Tibial artery (tissue), 4 donors: ENCODE measurements around the gene SLC26A3.

Experiments
- DNase-seq, 2 donors: peaks; one replicate each; pipeline ENCODE4 v3.0.0-alpha.2; 2019
- H3K27ac ChIP-seq, 2 donors: fragments of 200-600 bp; sonication (generic) in 1 of 2; 1 replicate in 1 of 2; 2 replicates in 1 of 2; pipeline ENCODE4 v1.5.1; 2018 to 2019; ENCODE audit warnings: mild to moderate bottlenecking in 1 of 2
- H3K27me3 ChIP-seq, 2 donors: fragments of 200-600 bp; sonication (generic) in 1 of 2; one replicate each; pipeline versions ENCODE4 v1.5.1 to v1.6.0; 2016 to 2019
- H3K36me3 ChIP-seq, 3 donors: fragments of 200-600 bp; sonication (generic) in 2 of 3; one replicate each; pipeline ENCODE4 v1.5.1; 2016 to 2019; ENCODE audit warnings: mild to moderate bottlenecking in 2 of 3
- H3K4me1 ChIP-seq, 4 donors: fragments of 200-600 bp; sonication (generic) in 2 of 4; 1 replicate in 3 of 4; 2 replicates in 1 of 4; pipeline ENCODE4 v1.5.1; 2016 to 2019
- H3K4me3 ChIP-seq, 2 donors: fragments of 200-600 bp; sonication (generic) in 1 of 2; 1 replicate in 1 of 2; 2 replicates in 1 of 2; pipeline ENCODE4 v1.5.1; 2018 to 2019; ENCODE audit warnings: mild to moderate bottlenecking in 2 of 2
- H3K9me3 ChIP-seq, 3 donors: fragments of 200-600 bp; sonication (generic) in 1 of 3; one replicate each; pipeline ENCODE4 v1.5.1; 2016 to 2019
- intact Hi-C: fragments of 100-400 bp; cut with DNase I; formaldehyde crosslinking; loops from one replicate; pipeline ENCODE4 v1.15.0; 2023; ENCODE audit warnings: low total_unique reads
- TF ChIP-seq, protein P1 (sequence below), 2 experiments: fragments of 200-600 bp in 1 of 2; fragments of 450-650 bp in 1 of 2; IDR thresholded peaks; one replicate each; pipeline ENCODE4 v1.5.1; 2017 to 2019; ENCODE audit warnings: antibody characterized with exemption in 2 of 2, mild to moderate bottlenecking in 1 of 2, moderate library complexity in 1 of 2

The SLC26A3 gene

DNA sequence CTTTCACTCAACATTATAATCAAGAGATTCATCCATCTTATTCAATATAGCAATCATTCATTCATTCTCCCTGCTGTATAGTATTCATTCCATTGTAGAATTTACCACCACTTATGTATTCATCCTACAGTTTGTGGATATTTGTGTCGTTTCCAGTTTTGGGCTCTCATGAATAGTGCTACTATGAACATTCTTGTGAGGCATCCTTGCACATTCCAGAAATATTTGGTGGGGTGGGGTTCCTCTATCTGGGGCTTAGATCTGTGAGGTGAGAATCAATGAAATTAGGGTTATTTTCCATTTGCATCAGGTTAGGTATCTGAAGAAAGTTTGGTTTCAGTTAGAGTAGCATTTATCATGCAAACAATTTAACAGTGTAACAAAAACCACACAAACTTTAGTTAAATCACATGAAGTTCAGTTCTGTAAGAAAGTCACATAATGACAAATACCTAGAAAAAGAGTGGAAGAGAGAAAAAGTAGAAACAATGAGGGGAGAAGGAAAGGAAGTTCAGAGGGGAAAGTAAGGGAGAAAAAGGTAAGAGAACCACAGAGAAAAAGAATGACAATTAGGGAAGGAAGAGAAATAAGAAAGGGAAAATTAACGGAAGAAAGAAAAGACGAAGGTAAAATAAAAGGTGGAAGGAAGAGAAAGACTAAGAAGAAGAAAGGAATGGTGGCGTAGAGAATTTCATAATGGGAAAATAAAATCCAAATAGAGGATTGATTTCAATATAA is 84.4 kb downstream of the SLC26A3 start:
- H3K36me3 ChIP-seq, result no peaks in the 10 kb centered on the region
- H3K27me3 ChIP-seq, result no peaks in the 10 kb centered on the region
- TF ChIP-seq, protein P1, sequence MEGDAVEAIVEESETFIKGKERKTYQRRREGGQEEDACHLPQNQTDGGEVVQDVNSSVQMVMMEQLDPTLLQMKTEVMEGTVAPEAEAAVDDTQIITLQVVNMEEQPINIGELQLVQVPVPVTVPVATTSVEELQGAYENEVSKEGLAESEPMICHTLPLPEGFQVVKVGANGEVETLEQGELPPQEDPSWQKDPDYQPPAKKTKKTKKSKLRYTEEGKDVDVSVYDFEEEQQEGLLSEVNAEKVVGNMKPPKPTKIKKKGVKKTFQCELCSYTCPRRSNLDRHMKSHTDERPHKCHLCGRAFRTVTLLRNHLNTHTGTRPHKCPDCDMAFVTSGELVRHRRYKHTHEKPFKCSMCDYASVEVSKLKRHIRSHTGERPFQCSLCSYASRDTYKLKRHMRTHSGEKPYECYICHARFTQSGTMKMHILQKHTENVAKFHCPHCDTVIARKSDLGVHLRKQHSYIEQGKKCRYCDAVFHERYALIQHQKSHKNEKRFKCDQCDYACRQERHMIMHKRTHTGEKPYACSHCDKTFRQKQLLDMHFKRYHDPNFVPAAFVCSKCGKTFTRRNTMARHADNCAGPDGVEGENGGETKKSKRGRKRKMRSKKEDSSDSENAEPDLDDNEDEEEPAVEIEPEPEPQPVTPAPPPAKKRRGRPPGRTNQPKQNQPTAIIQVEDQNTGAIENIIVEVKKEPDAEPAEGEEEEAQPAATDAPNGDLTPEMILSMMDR (IDR thresholded peaks at IDR 0.05), result no peak
- H3K9me3 ChIP-seq, result no peaks in the 10 kb centered on the region
- no peak overlapping the region for H3K4me3 ChIP-seq
- DNase-seq, result no peak
- intact Hi-C loops, result no loop called here
- H3K27ac ChIP-seq, result no peak overlapping the region
- H3K4me1 ChIP-seq, result no peaks in the 10 kb centered on the region

DNA sequence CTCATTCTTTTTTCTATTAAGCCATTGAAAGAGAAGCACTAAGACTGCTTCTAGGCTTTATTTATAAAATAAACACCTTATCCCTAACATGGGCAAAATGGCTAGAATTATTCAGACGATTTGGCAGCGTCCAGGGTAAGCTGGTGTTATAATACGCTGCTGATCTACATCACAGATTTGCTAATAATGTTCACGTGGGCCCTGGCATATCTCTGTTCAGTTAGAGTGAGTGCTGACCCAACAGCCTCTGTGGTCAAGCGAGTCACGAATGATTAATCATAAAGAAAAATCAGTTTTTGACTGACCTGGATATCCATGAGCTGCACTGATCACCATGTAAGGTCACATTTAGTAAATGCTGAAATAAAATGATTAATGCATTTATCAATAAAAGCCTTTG is 87.5 kb downstream of the SLC26A3 start:
- TF ChIP-seq, protein P1 (IDR thresholded peaks at IDR 0.05), result no peak
- Histone ChIP-seq H3K36me3 (no peaks in the 10 kb centered on the region), H3K4me1 (no peaks in the 10 kb centered on the region), H3K9me3 (no peaks in the 10 kb centered on the region), H3K27me3 (no peaks in the 10 kb centered on the region), H3K4me3 (no peak overlapping the region), H3K27ac (no peak overlapping the region)
- no peak for DNase-seq
- intact Hi-C loops, result no loop called here
